AG04449 (cell line): ENCODE data around the gene NUP85.

Source experiments
- CTCF ChIA-PET: fragments of 350-600 bp; formaldehyde crosslinking; extraction: SDS; loops from one replicate; lab custom pipeline; 2021; ENCODE audit warnings: antibody characterized with exemption; lab: Yijun Ruan, JAX
- POLR2A ChIA-PET: fragments of 400-600, 350-600 bp; formaldehyde crosslinking; extraction: SDS; loops from one replicate; lab custom pipeline; 2020; ENCODE audit warnings: antibody characterized with exemption, inconsistent platforms; lab: Yijun Ruan, JAX
- DNase-seq: peaks from one replicate; pipeline ENCODE4 v3.0.0-alpha.2; 2010; ENCODE audit warnings: low read depth, low spot score
- H3K4me3 ChIP-seq: 2 replicates; pipeline ENCODE4 v1.5.1; 2011; ENCODE audit warnings: low read depth, mild to moderate bottlenecking, control low read depth, low read length
- CTCF ChIP-seq: IDR thresholded peaks from one replicate; pipeline ENCODE4 v1.5.1; 2011; ENCODE audit warnings: mild to moderate bottlenecking, moderate library complexity, low read length, control low read depth, inconsistent platforms; ENCODE audit not compliant: insufficient read depth; ENCODE audit errors: missing control alignments

Gene NUP85

GRCh38 chr17:75263055-75263454 lies 57.6 kb downstream of the NUP85 start:
- POLR2A ChIA-PET = interaction anchor here (0.6 to 2.5 kb wide), 2 partner anchors 8 to 37 kb away, joined by 4 to 25 read pairs; partner anchors contain the start of gene MIF4GD
- no peak for DNase-seq
- CTCF ChIA-PET = interaction anchor here (0.8 to 4.8 kb wide), 8 partner anchors 9 to 150 kb away, joined by 3 to 135 read pairs (median 5); partner anchors contain the start of gene MIF4GD
- H3K4me3 ChIP-seq = peak overlapping the region; percentile 8; the same call in 1 of the 2 replicates
- TF ChIP-seq CTCF = no peak

GRCh38 chr17:75265614-75266315 lies 60.3 kb downstream of the NUP85 start:
- TF ChIP-seq CTCF = no peak
- CTCF ChIA-PET = interaction anchor here (0.9 kb wide), 1 partner anchor 146 kb away, joined by 3 read pairs; no protein-coding TSS in a partner anchor
- no peak overlapping the region for H3K4me3 ChIP-seq
- POLR2A ChIA-PET = no interaction called here
- DNase-seq = no peak

GRCh38 chr17:75266316-75267152 lies 61.1 kb downstream of the NUP85 start:
- ChIA-PET CTCF (interaction anchor here (0.9 to 1.6 kb wide), 2 partner anchors 10 to 23 kb away, joined by 3 to 5 read pairs; partner anchors contain the start of gene SLC25A19), POLR2A (interaction anchor here (1.0 kb wide), 1 partner anchor 23 kb away, joined by 3 read pairs; the partner anchor contains the start of gene SLC25A19)
- no peak for DNase-seq
- no peak for TF ChIP-seq CTCF
- H3K4me3 ChIP-seq = no peak overlapping the region

DNA sequence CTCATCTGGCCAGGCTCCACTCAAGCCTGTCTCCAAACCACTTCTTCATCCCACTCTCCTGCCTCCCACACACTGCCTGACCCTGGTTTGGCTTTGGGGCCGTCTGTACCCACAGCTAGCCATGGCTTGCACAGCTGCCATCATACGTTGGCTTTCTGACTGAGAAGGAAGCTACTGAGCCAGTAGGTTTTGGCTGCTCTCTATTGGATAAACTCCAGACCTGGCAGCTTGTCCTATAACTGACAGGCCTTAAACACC lies 61.6 kb downstream of the NUP85 start:
- no peak overlapping the region for H3K4me3 ChIP-seq
- ChIA-PET CTCF (interaction anchor here (0.9 to 5.1 kb wide), 4 partner anchors 10 to 145 kb away, joined by 3 to 43 read pairs (median 4); partner anchors contain the start of gene SLC25A19), POLR2A (interaction anchor here (1.0 kb wide), 1 partner anchor 22 kb away, joined by 3 read pairs; the partner anchor contains the start of gene SLC25A19)
- TF ChIP-seq CTCF = no peak
- no peak for DNase-seq

GRCh38 chr17:75267411-75268232 lies 62.1 kb downstream of the NUP85 start:
- ChIA-PET POLR2A (interaction anchor here (1.0 kb wide), 1 partner anchor 22 kb away, joined by 3 read pairs; the partner anchor contains the start of gene SLC25A19), CTCF (interaction anchor here (1.2 to 5.1 kb wide), 5 partner anchors 18 to 482 kb away, joined by 4 to 43 read pairs (median 5); partner anchors contain the start of gene SLC25A19)
- DNase-seq = no peak
- H3K4me3 ChIP-seq = no peak overlapping the region
- no peak for TF ChIP-seq CTCF
